Liver (tissue), 3 donors: ENCODE results near the gene NCK2.

ENCODE experiments used
- RAD21 ChIP-seq, 2 donors: IDR thresholded peaks; 2 replicates each; pipeline ENCODE4 v1.6.1; 2016; ENCODE audit warnings: antibody characterized with exemption in 2 of 2, mild to moderate bottlenecking in 2 of 2
- TF ChIP-seq, protein P1 (sequence below): fragments of 150-350 bp; IDR thresholded peaks from 2 replicates; pipeline ENCODE4 v1.5.1; 2017; ENCODE audit warnings: improper control_type of control experiment, low read depth, low read length; ENCODE audit not compliant: missing input control
- donor health status: healthy.
- donor health status: healthy.

DNA sequence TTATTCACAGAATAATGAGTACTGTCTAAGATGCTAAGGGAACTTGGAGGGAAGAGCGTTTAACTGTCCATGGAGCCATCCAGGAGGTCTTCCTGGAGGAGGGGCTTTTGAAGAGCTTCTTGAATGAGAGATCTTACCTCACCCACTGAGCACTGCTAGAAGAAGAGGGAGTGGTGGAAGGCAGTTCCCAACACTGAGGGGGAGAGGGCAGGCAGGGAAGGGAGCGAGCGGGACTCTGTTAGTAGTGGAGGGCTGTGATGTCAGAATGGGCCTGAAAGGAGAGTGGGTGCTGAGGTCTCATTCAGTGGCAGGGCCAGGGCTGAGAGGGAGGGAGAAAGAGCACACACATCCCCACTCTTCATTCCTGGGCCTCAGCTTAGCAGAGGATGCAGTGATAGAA is 65.0 kb downstream of the NCK2 start:
- no peak for TF ChIP-seq RAD21 (IDR thresholded peaks at IDR 0.05)
- TF ChIP-seq, protein P1, sequence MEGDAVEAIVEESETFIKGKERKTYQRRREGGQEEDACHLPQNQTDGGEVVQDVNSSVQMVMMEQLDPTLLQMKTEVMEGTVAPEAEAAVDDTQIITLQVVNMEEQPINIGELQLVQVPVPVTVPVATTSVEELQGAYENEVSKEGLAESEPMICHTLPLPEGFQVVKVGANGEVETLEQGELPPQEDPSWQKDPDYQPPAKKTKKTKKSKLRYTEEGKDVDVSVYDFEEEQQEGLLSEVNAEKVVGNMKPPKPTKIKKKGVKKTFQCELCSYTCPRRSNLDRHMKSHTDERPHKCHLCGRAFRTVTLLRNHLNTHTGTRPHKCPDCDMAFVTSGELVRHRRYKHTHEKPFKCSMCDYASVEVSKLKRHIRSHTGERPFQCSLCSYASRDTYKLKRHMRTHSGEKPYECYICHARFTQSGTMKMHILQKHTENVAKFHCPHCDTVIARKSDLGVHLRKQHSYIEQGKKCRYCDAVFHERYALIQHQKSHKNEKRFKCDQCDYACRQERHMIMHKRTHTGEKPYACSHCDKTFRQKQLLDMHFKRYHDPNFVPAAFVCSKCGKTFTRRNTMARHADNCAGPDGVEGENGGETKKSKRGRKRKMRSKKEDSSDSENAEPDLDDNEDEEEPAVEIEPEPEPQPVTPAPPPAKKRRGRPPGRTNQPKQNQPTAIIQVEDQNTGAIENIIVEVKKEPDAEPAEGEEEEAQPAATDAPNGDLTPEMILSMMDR: no peak
